Peyer's patch (tissue), 4 donors: ENCODE measurements around the gene LTF.

ENCODE experiments used
- CTCF ChIP-seq, 6 experiments: fragments of 450-650 bp in 4 of 6; fragments of 200-600 bp in 2 of 6; sonication (generic) in 1 of 6; IDR thresholded peaks; one replicate each; pipeline ENCODE4 v1.5.1; 2017 to 2019; ENCODE audit warnings: antibody characterized with exemption in 6 of 6, mild to moderate bottlenecking in 3 of 6, moderate library complexity in 1 of 6
- POLR2A ChIP-seq, 2 donors: fragments of 450-650 bp; IDR thresholded peaks; one replicate each; pipeline ENCODE4 v1.5.1; 2017; ENCODE audit warnings: antibody characterized with exemption in 2 of 2, mild to moderate bottlenecking in 2 of 2, moderate library complexity in 2 of 2

DNA sequence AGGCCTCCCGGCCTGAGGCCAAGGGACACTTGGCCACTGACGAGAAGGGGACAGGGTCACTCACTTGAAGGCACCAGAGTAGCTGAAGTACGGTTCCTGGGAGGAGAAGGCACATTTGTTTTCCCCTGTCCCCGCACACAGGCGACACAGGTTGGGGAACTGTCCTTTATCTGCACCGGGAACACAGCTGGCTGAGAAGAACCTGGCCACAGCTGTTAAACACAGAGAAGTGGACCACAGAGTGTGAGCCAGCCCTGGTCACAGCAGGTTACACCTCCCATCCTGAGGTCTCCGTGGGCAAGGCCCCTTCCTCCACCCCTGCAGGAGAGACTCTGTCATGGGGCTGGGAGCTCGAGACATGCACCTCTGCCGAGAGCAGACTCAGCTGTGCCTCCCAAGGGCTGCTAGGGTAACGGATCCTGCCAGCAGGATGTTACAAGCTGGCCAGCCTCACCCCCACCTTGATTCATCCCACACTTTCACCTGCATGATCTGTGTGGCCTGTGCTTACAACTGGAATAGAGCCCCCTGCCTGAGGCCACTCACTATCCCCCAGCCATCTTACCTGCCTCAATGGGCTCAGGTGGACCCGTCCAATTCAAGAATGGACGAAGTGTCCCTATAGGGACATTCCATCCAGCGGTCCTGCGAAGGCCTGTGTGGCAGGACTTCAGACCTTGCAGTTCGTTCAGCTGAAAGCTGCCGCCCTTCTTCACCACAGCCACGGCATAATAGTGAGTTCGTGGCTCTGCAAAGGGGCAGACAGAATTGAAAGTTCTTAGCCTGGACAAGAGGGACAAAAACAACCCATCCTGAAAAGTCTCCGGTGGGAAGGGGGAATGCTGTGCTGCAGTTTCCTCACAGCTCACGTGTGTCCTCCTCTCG is 9.2 kb downstream of the LTF start:
- no peak for TF ChIP-seq POLR2A (IDR thresholded peaks at IDR 0.05)
- TF ChIP-seq CTCF (IDR thresholded peaks at IDR 0.05): no peak
